SK-N-SH treated with all-trans-retinoic acid at 6 μM for 48 hours (cell line): ENCODE results near the gene RCCD1.

ENCODE experiments used
- CSDC2 ChIP-seq: fragments of 250-450 bp; sonication (Bioruptor Pico); IDR thresholded peaks from 2 replicates; pipeline ENCODE4 v1.5.0; 2020; ENCODE audit warnings: mild to moderate bottlenecking, moderate library complexity
- ZNF70 ChIP-seq: fragments of 450-650 bp; formaldehyde crosslinking; IDR thresholded peaks from 2 replicates; pipeline ENCODE4 v1.5.0; 2020; ENCODE audit warnings: mild to moderate bottlenecking, moderate library complexity
- TF ChIP-seq, protein P1 (sequence below): fragments of 250-450 bp; sonication (Bioruptor Pico); IDR thresholded peaks from 2 replicates; pipeline ENCODE4 v1.8.0; 2021; ENCODE audit warnings: low read depth, mild to moderate bottlenecking, moderate library complexity, borderline replicate concordance
- TF ChIP-seq, protein P2 (sequence below): fragments of 250-450 bp; sonication (Bioruptor Pico); IDR thresholded peaks from 2 replicates; pipeline ENCODE4 v1.5.1; 2020; ENCODE audit warnings: low read depth, mild to moderate bottlenecking, moderate library complexity

DNA sequence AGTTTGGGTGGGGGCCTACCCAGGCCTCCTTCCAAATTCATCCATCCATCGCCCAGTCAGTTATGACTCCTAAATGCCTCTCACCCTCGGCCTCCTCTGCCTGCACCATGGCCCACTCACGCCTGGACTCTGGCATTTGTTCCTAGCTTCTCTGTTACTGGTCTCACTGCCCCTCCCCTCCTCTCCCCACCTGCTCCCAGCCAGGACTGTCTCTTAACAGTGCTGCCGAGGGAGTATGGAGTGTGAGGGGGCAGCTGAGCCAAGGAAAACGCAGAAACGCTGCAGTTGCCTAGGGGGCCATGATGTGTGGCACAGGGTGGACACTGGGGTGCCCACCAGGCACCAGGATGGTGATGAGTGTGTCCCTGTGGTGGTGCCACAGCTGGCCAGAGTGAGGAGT lies 3.1 kb downstream of the RCCD1 start:
- TF ChIP-seq CSDC2 (CRISPR knock-in tag) = no peak
- TF ChIP-seq, protein P1, sequence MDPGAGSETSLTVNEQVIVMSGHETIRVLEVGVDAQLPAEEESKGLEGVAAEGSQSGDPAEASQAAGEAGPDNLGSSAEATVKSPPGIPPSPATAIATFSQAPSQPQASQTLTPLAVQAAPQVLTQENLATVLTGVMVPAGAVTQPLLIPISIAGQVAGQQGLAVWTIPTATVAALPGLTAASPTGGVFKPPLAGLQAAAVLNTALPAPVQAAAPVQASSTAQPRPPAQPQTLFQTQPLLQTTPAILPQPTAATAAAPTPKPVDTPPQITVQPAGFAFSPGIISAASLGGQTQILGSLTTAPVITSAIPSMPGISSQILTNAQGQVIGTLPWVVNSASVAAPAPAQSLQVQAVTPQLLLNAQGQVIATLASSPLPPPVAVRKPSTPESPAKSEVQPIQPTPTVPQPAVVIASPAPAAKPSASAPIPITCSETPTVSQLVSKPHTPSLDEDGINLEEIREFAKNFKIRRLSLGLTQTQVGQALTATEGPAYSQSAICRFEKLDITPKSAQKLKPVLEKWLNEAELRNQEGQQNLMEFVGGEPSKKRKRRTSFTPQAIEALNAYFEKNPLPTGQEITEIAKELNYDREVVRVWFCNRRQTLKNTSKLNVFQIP (CRISPR knock-in tag) = no peak
- TF ChIP-seq, protein P2, sequence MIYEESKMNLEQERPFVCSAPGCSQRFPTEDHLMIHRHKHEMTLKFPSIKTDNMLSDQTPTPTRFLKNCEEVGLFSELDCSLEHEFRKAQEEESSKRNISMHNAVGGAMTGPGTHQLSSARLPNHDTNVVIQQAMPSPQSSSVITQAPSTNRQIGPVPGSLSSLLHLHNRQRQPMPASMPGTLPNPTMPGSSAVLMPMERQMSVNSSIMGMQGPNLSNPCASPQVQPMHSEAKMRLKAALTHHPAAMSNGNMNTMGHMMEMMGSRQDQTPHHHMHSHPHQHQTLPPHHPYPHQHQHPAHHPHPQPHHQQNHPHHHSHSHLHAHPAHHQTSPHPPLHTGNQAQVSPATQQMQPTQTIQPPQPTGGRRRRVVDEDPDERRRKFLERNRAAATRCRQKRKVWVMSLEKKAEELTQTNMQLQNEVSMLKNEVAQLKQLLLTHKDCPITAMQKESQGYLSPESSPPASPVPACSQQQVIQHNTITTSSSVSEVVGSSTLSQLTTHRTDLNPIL (CRISPR knock-in tag) = no peak
- TF ChIP-seq ZNF70 = no peak
